ENCODE measurements around the gene CRBN.
A peak's percentile ranks its signal among the peaks of the same experiment; 100 is the strongest.

CRBN gene

GRCh38 chr3:3170998-3171397, 8.5 kb downstream of the CRBN start:
- peak in 1 of 2 donors; percentile 34 for DNase-seq

- no peak for DNase-seq
Observed at GRCh38 chr3:3165650-3166049, 13.8 kb downstream of the CRBN start.

- no peak for DNase-seq
Observed at GRCh38 chr3:3165241-3165640, 14.2 kb downstream of the CRBN start.

- no peak for DNase-seq
Observed at GRCh38 chr3:3160826-3161225, 18.7 kb downstream of the CRBN start.

DNA sequence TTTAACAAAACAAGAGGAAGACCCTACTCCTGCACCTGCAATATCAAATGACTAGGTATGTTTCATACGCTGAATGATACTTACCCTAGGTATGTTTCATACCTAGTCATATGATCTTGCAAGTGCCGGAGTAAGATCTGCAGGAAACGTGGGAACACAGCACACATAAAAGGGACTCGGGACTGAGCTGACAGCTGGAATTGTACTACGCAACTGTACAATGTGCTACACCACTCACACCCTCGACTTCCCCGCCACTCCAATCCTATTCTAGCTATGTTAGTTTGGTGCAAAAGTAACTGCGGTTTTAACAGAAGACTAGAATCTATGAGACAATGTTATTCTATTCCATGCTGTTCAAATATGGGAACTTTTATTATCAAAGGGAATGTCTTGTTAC, 22.0 kb downstream of the CRBN start:
- no peak for DNase-seq

- no peak for DNase-seq
Observed at GRCh38 chr3:3154879-3155610, 24.4 kb downstream of the CRBN start.

DNA sequence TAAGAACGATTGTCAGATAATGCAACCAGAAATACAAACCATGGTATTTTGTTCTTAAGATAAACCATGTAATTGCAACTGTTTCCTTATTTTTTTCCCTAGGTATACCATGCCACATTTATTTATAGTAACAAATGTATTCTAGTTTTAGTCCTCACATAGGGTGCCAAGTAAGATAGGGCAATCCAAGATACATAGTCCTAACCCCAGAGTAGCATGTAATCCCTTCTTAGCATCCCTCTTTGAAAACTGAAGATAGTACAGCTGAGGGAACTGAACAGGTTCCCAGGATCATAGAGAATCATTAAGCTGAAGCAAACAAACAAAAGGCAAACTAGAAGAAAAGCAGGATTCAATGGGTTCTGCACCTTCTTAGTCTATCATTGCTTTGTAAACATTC, 28.0 kb downstream of the CRBN start:
- DNase-seq = no peak

DNA sequence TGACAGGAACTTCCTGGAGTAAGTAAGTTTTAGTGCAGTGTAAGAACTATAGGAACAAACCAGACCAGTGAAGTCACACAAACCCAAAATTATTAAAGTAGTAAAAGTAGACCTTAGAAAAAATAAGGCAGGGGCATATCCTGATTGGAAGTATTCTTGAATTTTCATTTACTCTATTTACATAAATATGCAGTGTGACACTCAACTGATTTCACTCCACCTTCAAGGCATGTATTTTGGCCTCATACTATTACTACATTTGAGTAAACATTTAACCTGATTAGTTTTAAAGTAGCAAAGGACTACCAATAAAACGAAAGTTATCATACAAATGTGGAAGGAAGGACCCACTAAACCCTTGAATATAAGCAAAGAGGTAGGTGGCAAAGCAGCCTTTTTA, 29.9 kb downstream of the CRBN start:
- DNase-seq = no peak

GRCh38 chr3:3145831-3146230, 33.7 kb downstream of the CRBN start:
- no peak for DNase-seq

- DNase-seq = no peak
Observed at GRCh38 chr3:3141939-3142338, 37.6 kb downstream of the CRBN start.

DNA sequence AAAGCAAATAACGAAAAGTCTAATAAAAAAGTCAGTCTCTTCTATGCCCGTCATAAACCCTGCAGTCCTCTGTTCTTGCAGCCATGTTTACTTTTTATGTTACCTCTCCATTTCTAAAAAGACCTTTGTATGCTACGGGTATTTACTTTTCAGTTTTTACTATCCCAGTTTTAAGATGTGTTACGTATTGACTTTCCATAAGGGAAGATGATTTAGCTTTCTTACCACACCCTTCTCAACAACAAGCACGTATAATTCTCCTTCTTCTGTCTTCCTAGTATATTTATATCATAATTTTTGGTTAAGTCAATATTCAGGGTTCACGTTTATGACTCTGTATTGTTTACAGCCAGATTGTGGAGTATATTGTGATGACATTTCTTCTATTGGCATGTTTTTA, 42.0 kb downstream of the CRBN start:
- DNase-seq = no peak

DNA sequence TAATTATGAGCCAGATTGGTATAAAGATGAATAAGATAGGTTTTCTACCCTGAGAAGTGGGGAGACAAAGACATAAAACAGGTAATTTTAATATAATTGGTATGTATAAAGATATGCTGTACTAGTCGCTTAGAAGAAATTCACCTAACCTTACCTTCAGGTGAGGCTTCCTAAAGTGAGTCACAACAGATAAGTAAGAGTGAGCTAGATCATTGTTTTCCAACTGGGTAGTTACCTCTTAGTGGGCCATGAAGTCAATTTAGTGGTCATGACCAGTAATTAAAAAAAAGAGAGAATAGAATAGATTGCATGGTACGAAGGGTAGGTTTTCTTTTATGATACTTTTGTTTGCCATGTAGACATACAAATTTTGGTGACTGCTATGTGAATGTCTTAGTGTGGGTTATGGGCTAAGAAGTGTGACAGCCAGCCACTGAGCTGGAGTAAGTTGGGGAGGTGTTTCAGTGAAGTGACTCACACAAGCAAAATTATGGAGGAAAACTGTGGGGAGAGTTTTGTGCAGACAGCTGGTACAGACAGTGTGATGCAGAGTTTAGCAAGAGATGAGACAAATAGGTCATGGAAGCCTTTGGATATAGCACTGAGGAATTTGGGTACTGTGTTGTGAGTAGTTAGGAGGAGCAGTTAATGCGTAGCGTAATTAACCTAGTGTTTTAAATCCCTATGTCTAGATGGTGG, 44.6 kb downstream of the CRBN start:
- DNase-seq = no peak

GRCh38 chr3:3133500-3133899, 46.0 kb downstream of the CRBN start:
- DNase-seq = no peak

DNA sequence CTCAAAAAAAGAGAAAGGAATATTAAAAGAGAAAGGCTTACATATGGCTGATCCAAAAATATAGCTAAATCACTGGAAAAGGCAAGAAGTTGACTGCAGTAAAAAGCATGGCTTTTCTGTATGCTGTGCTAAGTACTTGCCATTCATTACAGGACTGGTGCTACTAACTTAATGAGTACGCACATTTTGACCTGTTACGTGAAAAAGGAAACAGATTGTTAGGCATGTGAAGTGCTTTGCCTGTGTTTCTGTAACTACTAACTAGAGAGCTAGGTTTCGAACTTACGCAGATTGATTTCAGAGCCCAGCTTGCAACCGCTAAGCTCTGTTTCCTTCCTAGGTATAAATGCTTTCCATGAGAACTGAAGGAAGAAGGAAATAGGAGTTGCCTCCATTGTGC, 49.9 kb downstream of the CRBN start:
- no peak for DNase-seq

- no peak for DNase-seq
Observed at GRCh38 chr3:3127432-3128010, 52.0 kb downstream of the CRBN start.

DNA sequence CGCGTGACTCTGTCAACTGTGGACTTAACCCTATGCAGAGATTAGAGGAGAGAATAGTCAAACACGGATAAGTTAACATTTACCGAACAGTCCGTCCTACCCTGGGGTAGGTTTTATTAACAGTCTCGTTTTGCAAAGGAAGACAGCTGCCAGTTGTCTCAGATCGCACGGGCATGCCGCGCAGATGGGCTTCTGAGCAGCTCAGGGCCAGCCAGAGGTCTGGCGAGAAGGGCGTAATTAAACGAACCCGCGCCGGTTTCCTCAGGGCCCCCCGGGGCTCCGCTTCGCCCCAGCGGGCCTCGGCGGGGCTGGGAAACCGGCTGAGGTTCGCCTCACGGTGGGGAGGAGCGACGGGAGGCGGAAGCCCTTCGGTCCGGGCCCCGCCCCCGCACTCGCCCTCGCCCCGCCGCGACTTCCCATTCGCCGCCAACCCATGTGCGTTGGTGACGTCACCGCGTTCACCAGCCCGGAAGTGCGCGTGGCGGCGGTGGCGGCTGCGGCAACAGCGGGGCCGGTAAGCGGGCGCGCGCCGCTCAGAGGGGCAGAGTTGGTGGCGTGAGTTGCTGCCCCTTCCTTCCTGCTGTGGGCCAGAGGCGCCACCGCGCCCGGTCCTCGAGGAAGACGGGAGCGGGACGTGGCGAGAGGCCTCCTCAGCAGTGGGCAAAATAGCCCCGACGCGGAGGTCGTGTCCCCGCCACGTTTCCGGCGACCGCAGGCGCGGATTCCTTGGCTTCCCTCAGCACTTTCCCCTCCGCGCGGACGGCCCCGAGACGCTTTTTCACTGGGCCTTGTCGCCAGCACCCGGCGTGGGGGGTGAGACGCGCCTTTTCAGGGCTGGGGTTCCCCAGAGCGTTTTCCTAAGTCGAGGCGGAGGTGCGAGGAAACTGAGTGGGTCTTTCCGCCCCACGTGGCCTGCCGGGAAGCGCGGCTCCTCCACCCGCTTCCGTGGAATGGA, 52.7 kb downstream of the CRBN start, which contains the start of gene TRNT1:
TRNT1 (plus strand) TSS at position 464 of the 955 bp plus-strand sequence. CDS start 2,101 bp downstream, outside the sequence.
- DNase-seq = peak; percentile 93 to 97

DNA sequence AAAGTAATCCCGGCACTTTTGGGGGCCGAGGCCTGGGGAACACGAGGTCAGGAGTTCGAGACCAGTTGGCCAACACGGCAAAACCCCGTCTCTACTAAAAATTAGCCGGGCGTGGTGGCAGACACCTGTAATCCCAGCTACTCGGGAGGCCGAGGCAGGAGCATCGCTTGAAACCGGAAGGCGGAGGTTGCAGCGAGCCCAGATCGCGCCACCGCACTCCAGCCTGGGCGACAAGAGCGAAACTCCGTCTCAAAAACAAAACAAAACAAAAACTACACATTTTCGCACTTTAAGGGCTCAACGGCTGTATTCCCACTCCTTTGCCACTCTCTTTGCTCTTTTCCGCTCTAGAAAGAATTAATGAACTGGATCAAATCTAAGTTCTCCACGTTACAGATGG, 53.5 kb downstream of the CRBN start:
- DNase-seq = no peak

DNA sequence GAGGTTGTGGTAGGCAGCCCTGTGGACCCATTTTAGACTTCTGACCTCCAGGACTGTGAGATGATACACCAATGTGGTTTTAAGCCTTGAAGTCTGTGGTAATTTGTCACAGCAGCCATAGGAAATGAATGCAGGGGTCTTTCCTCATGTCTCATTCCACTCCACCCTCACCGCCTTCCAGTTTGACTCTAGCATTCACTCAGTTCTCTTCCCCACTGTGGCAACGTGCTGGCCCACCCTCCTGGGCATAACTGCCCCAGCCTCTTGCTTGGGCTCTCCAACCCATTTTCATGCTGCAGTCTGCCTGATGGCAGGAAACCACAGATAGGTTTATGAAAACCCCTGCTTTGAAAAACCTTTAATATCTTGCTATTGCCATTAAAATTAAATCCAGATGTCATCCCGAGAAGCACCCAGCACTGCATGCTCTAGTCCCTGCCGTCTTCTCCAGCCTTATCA, 60.1 kb downstream of the CRBN start:
- DNase-seq = no peak

GRCh38 chr3:3117651-3118050, 61.8 kb downstream of the CRBN start:
- no peak for DNase-seq

GRCh38 chr3:3113042-3113709, 66.3 kb downstream of the CRBN start:
- DNase-seq = no peak

DNA sequence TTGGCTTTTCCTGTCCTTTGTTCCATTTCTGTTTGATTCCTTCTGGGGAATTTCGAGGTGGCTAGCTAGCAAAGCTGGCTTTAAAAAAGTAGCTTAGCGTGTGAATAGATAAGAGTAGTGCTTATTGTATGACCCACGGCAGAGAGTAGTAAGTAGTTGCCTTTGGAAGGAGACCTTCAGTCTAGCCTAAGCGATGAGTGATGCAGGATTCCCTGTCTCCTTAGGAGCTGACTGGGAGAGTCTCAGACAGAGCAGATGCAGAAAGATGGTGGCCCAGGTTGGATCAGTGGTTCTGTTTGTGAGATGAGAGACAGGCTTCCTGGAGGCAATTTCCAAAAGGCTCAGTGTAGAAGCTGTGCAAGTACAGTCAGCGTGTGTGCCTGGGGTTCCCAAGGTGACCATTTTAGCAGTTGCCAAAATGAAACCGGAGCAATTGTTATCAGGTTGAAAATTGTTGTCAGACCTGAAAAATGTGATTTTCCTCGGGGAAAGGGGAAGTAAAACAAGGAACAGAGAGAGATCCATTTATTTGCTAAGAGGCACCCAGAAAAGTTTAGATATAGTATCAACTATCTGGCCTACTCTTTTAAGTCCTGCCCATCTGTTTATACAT, 68.6 kb downstream of the CRBN start:
- no peak for DNase-seq

DNA sequence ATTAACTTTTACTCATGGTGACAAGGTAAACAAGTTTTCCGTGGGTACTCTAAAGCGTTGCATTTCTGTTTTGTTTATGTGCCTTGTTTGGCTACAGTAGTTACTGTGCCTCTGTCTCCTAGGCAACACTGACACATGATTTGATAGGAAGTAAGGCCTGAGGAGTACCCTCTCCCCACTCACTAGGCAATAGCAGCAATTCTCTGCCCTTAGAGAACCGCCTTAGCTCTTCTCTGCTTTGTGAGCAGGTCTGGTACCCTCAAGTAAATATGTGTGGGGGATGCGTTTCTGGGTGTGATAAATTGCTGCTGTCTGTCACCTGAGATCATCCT, 69.2 kb downstream of the CRBN start, which contains the start of gene IL5RA:
IL5RA (minus strand) TSS at position 76 of the 332 bp plus-strand sequence. CDS start 5,390 bp downstream, outside the sequence.
- DNase-seq = no peak
